Cardiac fibroblast (primary cell): ENCODE results near the gene FMNL2.
A peak's percentile ranks its signal among the peaks of the same experiment; 100 is the strongest.

Experiments used
- DNase-seq, 2 donors: peaks; one replicate each; pipeline versions ENCODE4 v3.0.0 to v3.0.0-alpha.2; 2010; ENCODE audit warnings: low read depth in 2 of 2
- H3K4me3 ChIP-seq, 2 donors: replicated peaks in 1 of 2; 1 replicate in 1 of 2; 2 replicates in 1 of 2; pipeline ENCODE4 v1.5.1; 2011; ENCODE audit warnings: low read depth in 2 of 2, low read length in 2 of 2, mild to moderate bottlenecking in 2 of 2, moderate library complexity in 1 of 2
- CTCF ChIP-seq: IDR thresholded peaks from one replicate; pipeline ENCODE4 v1.5.1; 2011; ENCODE audit warnings: low read depth, mild to moderate bottlenecking, low read length, inconsistent platforms

FMNL2 gene

GRCh38 chr2:152504618-152505017 is 169.6 kb downstream of the FMNL2 start:
- peak; percentile 37 to 78 for DNase-seq

GRCh38 chr2:152505495-152505906 is 170.5 kb downstream of the FMNL2 start:
- peak; percentile 76 to 90 for DNase-seq
- H3K4me3 ChIP-seq, result no peak overlapping the region
- no peak for TF ChIP-seq CTCF

More at GRCh38 chr2:152504618-152505017, 169.6 kb downstream of the FMNL2 start:
- TF ChIP-seq CTCF, result no peak
- H3K4me3 ChIP-seq, result no peak overlapping the region

GRCh38 chr2:152506843-152507242 is 171.9 kb downstream of the FMNL2 start:
- peak; percentile 48 to 90 for DNase-seq
- H3K4me3 ChIP-seq, result no peak overlapping the region

GRCh38 chr2:152507907-152508306 is 172.9 kb downstream of the FMNL2 start:
- DNase-seq, result no peak

More at GRCh38 chr2:152506843-152507242, 171.9 kb downstream of the FMNL2 start:
- no peak for TF ChIP-seq CTCF

GRCh38 chr2:152508446-152508845 is 173.5 kb downstream of the FMNL2 start:
- no peak overlapping the region for H3K4me3 ChIP-seq
- no peak for TF ChIP-seq CTCF
- DNase-seq, result peak; percentile 60 to 72

More at GRCh38 chr2:152507907-152508306, 172.9 kb downstream of the FMNL2 start:
- H3K4me3 ChIP-seq, result no peak overlapping the region
- TF ChIP-seq CTCF, result no peak

- no peak for DNase-seq
- H3K4me3 ChIP-seq, result no peak overlapping the region
- TF ChIP-seq CTCF, result no peak
Measured at GRCh38 chr2:152509772-152510491, 175.0 kb downstream of the FMNL2 start.
